Smooth muscle cell (in vitro differentiated cells): ENCODE results near the gene HIRA. TPM values are rescaled to one million over a fixed set of nuclear protein-coding genes. Genes with fewer than 3 reads are reported as not detected.

Source experiments
- DNase-seq: peaks from one replicate; lab custom pipeline; 2025; ENCODE audit not compliant: unreplicated experiment; lab: John Stamatoyannopoulos, UW
- H2AFZ ChIP-seq: fragments of 200-600 bp; sonication (generic); 2 replicates; pipeline ENCODE4 v1.6.0; 2016; ENCODE audit warnings: antibody characterized with exemption, low read depth, mild to moderate bottlenecking
- H3F3A ChIP-seq: fragments of 200-600 bp; sonication (generic); 2 replicates; pipeline ENCODE4 v1.6.0; 2017; ENCODE audit warnings: antibody characterized with exemption, low read depth
- H3K27ac ChIP-seq: fragments of 200-600 bp; sonication (generic); 2 replicates; pipeline ENCODE4 v1.5.1; 2016; ENCODE audit warnings: low read depth, mild to moderate bottlenecking
- H3K27me3 ChIP-seq: fragments of 200-600 bp; sonication (generic); 2 replicates; pipeline ENCODE4 v1.6.1; 2016; ENCODE audit warnings: low read depth, mild to moderate bottlenecking
- H3K36me3 ChIP-seq: fragments of 200-600 bp; sonication (generic); 2 replicates; pipeline ENCODE4 v1.5.1; 2016; ENCODE audit warnings: low read depth
- H3K4me1 ChIP-seq: fragments of 200-600 bp; sonication (generic); 2 replicates; pipeline ENCODE4 v1.5.1; 2016; ENCODE audit warnings: low read depth
- H3K4me2 ChIP-seq: fragments of 200-600 bp; sonication (generic); 2 replicates; pipeline ENCODE4 v1.6.0; 2016; ENCODE audit warnings: mild to moderate bottlenecking
- H3K4me3 ChIP-seq: fragments of 200-600 bp; sonication (generic); 2 replicates; pipeline ENCODE4 v1.5.1; 2016; ENCODE audit warnings: mild to moderate bottlenecking
- H3K79me2 ChIP-seq: fragments of 200-600 bp; sonication (generic); 2 replicates; pipeline ENCODE4 v1.6.0; 2016; ENCODE audit warnings: low read depth, mild to moderate bottlenecking
- H3K9ac ChIP-seq: fragments of 200-600 bp; sonication (generic); 2 replicates; pipeline ENCODE4 v1.6.0; 2016; ENCODE audit warnings: low read depth
- H3K9me3 ChIP-seq: fragments of 200-600 bp; sonication (generic); replicated peaks from 2 replicates; pipeline ENCODE4 v1.5.1; 2016; ENCODE audit warnings: low read depth
- H4K20me1 ChIP-seq: fragments of 200-600 bp; sonication (generic); 2 replicates; pipeline ENCODE4 v1.6.0; 2016; ENCODE audit warnings: low read depth
- WGBS: methylation state at CpG from one replicate; pipeline ENCODE4 v1.1.7; 2016; ENCODE audit warnings: low lambda C conversion rate; 5-methylcytosine and 5-hydroxymethylcytosine counted together
- polyA plus RNA-seq: library from polyadenylated mRNA; unstranded; fragments of >200 nt; fragmentation: Nextera tagmentation; extraction: Ambion mirVana; gene quantifications from 2 replicates; pipeline ENCODE4 v1.2.1, GENCODE V29; 2016
- total RNA-seq: library from RNA; depleted of rRNA; stranded (reverse); fragments of >200 nt; gene quantifications from 2 replicates; pipeline ENCODE4 v1.2.3, GENCODE V29; 2014
- TF ChIP-seq, protein P1 (sequence below): fragments of 200-600 bp; sonication (generic); IDR thresholded peaks from 2 replicates; pipeline ENCODE4 v1.5.1; 2017; ENCODE audit warnings: borderline replicate concordance, mild to moderate bottlenecking, antibody characterized with exemption; ENCODE audit not compliant: insufficient read depth, poor library complexity, severe bottlenecking

Gene HIRA
- total and polyA plus RNA-seq, 2 experiments from 2014 or later = 7.3 to 8.7 TPM

DNA sequence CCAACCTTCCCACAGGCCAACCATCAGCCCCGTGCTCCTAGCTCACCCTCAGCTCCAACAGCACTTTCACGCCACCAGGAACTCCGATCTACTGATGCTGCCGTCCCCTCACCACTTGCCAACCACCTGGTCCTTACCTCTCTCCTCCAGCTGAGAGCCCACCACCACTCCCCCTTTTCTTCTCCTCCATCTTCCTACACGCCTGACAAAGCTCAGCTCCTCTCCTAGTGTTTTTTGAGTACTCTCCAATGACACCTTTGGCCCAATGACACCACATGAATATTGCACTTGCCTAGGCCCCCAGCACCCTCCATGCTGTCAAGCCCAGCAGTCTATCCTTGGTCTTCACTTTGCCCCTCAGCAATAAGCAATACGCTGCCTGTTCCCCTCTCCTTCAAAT, 30.7 kb downstream of the HIRA start:
- TF ChIP-seq, protein P1, sequence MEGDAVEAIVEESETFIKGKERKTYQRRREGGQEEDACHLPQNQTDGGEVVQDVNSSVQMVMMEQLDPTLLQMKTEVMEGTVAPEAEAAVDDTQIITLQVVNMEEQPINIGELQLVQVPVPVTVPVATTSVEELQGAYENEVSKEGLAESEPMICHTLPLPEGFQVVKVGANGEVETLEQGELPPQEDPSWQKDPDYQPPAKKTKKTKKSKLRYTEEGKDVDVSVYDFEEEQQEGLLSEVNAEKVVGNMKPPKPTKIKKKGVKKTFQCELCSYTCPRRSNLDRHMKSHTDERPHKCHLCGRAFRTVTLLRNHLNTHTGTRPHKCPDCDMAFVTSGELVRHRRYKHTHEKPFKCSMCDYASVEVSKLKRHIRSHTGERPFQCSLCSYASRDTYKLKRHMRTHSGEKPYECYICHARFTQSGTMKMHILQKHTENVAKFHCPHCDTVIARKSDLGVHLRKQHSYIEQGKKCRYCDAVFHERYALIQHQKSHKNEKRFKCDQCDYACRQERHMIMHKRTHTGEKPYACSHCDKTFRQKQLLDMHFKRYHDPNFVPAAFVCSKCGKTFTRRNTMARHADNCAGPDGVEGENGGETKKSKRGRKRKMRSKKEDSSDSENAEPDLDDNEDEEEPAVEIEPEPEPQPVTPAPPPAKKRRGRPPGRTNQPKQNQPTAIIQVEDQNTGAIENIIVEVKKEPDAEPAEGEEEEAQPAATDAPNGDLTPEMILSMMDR = no peak
- Histone ChIP-seq H3F3A (no peaks in the 10 kb centered on the region), H4K20me1 (no peaks in the 10 kb centered on the region), H3K79me2 (no peaks in the 10 kb centered on the region), H3K4me1 (no peaks in the 10 kb centered on the region), H3K9ac (no peak overlapping the region), H3K9me3 (no peaks in the 10 kb centered on the region), H3K4me3 (no peak overlapping the region), H3K4me2 (no peak overlapping the region), H2AFZ (no peak overlapping the region), H3K27ac (no peak overlapping the region), H3K27me3 (no peaks in the 10 kb centered on the region), H3K36me3 (no peaks in the 10 kb centered on the region)
- DNase-seq = no peak
- 96% methylated on average over 6 of the region's 6 CpGs for WGBS

DNA sequence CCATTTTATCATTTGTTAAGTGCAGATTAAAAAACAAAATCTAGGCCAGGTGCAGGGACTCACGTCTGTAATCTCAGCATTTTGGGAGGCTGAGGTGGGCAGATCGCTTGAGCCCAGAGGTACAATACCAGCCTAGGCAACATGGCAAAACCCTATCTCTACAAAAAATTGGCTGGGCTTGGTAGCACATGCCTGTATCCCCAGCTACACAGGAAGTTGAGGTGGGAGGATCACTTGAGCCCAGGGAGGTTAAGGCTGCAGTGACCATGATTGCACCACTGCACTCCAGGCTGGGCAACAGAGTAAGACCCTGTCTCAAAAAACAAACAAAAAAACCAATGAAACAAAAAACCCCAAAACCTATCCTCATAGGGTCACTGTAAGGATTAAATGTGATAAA, 32.9 kb downstream of the HIRA start:
- no peaks in the 10 kb centered on the region for H3K4me1 ChIP-seq
- H3K27ac ChIP-seq = no peak overlapping the region
- H3K4me3 ChIP-seq = no peak overlapping the region
- WGBS = 97% methylated on average over 2 of the region's 2 CpGs
- no peak overlapping the region for H3K9ac ChIP-seq
- H3K79me2 ChIP-seq = no peaks in the 10 kb centered on the region
- H3K4me2 ChIP-seq = no peak overlapping the region
- DNase-seq = no peak
- no peaks in the 10 kb centered on the region for H3K27me3 ChIP-seq
- no peak overlapping the region for H2AFZ ChIP-seq
- H3K36me3 ChIP-seq = no peaks in the 10 kb centered on the region
- no peaks in the 10 kb centered on the region for H3F3A ChIP-seq
- TF ChIP-seq, protein P1 = no peak
- no peaks in the 10 kb centered on the region for H4K20me1 ChIP-seq
- H3K9me3 ChIP-seq = no peaks in the 10 kb centered on the region

- no peaks in the 10 kb centered on the region for H3K36me3 ChIP-seq
- WGBS = 96% methylated on average over 6 of the region's 6 CpGs
Observed at GRCh38 chr22:19398206-19398605, 33.3 kb downstream of the HIRA start.

GRCh38 chr22:19397734-19398104, 33.8 kb downstream of the HIRA start:
- Histone ChIP-seq H3K9me3 (no peaks in the 10 kb centered on the region), H3K27ac (no peak overlapping the region), H3K27me3 (no peaks in the 10 kb centered on the region), H3K9ac (no peak overlapping the region), H3F3A (no peaks in the 10 kb centered on the region), H3K4me1 (no peaks in the 10 kb centered on the region), H3K4me2 (no peak overlapping the region), H3K36me3 (no peaks in the 10 kb centered on the region), H3K4me3 (no peak overlapping the region), H2AFZ (no peak overlapping the region), H3K79me2 (no peaks in the 10 kb centered on the region), H4K20me1 (no peaks in the 10 kb centered on the region)
- DNase-seq = no peak
- TF ChIP-seq, protein P1 = no peak
- 79% methylated on average over 3 of the region's 3 CpGs for WGBS

More at GRCh38 chr22:19398206-19398605, 33.3 kb downstream of the HIRA start:
- no peak for DNase-seq
- Histone ChIP-seq H3K79me2 (no peaks in the 10 kb centered on the region), H3K4me3 (no peak overlapping the region), H2AFZ (no peak overlapping the region), H3K4me2 (no peak overlapping the region), H3K9ac (no peak overlapping the region), H4K20me1 (no peaks in the 10 kb centered on the region), H3K4me1 (no peaks in the 10 kb centered on the region), H3K9me3 (no peaks in the 10 kb centered on the region), H3F3A (no peaks in the 10 kb centered on the region), H3K27ac (no peak overlapping the region), H3K27me3 (no peaks in the 10 kb centered on the region)
- TF ChIP-seq, protein P1 = no peak
